Prostate gland (tissue), 2 donors: Measurements from ENCODE around the gene MYO16.

Experiments used
- CTCF ChIP-seq, 4 experiments: fragments of 200-600 bp in 2 of 4; fragments of 450-650 bp in 2 of 4; sonication (generic) in 2 of 4; IDR thresholded peaks; 1 replicate in 3 of 4; 2 replicates in 1 of 4; pipeline ENCODE4 v1.5.1; 2016 to 2019; ENCODE audit warnings: antibody characterized with exemption in 4 of 4, mild to moderate bottlenecking in 2 of 4, moderate library complexity in 2 of 4
- POLR2A ChIP-seq: fragments of 450-650 bp; IDR thresholded peaks from one replicate; pipeline ENCODE4 v1.6.1; 2016; ENCODE audit warnings: antibody characterized with exemption, mild to moderate bottlenecking
- POLR2AphosphoS5 ChIP-seq: sonication (generic); formaldehyde crosslinking; IDR thresholded peaks from one replicate; pipeline ENCODE4 v1.6.1; 2017; ENCODE audit warnings: antibody characterized with exemption

DNA sequence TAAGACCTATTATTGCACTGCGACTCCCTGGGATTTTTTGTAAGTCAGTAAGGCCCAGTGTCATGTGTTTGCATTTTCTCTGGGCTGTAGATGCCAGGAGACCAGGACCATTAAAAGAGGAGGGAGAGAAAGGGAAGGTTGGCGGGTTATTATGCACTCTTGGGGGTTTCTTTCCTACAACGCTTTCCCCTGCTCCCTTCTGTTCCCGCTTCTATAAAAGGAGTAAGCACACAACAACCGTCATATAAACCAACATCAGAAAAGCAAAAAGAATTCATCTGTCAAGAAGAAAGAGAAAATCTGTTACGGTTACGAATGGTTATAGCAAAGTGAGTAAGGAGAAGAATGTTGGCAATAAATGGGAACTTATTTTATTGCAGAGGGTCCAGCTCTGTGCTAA is 615.2 kb downstream of the MYO16 start:
- TF ChIP-seq CTCF (IDR thresholded peaks at IDR 0.05): no peak
- no peak for TF ChIP-seq POLR2AphosphoS5
- TF ChIP-seq POLR2A: no peak
